ENCODE results near the gene ALG1.

The ALG1 gene

DNA sequence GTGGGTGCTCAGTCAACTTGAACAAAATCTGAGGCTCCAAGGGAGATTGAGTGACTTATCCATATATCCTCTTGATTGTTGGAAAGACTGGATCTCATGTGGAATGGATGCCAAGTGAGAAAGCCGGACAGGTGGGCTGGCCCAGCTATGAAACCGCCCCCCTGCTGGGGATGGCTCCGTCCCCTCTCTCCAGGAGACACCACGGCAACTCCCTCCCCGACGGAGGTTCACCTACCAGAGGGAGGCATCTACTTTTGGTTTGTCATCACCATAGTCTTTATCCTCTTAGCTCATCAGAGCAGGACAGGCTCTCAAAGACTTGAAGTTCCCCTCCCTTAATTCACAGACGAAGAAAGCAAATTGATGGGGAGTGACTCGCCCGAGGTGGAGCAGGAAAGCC is 1.8 kb upstream of the ALG1 start:
- no peaks in the 10 kb centered on the region for H3K27me3 ChIP-seq (ENCODE audit: low read length)
- H3K4me3 ChIP-seq (ENCODE audit: insufficient read depth, low read length, poor library complexity, severe bottlenecking): no peak overlapping the region
- no peaks in the 10 kb centered on the region for H3K9me2 ChIP-seq (replicated peaks; ENCODE audit: insufficient read depth, low read length)
- H2AFZ ChIP-seq (ENCODE audit: low read depth, low read length, severe bottlenecking): no peak overlapping the region
- TF ChIP-seq, protein P1, sequence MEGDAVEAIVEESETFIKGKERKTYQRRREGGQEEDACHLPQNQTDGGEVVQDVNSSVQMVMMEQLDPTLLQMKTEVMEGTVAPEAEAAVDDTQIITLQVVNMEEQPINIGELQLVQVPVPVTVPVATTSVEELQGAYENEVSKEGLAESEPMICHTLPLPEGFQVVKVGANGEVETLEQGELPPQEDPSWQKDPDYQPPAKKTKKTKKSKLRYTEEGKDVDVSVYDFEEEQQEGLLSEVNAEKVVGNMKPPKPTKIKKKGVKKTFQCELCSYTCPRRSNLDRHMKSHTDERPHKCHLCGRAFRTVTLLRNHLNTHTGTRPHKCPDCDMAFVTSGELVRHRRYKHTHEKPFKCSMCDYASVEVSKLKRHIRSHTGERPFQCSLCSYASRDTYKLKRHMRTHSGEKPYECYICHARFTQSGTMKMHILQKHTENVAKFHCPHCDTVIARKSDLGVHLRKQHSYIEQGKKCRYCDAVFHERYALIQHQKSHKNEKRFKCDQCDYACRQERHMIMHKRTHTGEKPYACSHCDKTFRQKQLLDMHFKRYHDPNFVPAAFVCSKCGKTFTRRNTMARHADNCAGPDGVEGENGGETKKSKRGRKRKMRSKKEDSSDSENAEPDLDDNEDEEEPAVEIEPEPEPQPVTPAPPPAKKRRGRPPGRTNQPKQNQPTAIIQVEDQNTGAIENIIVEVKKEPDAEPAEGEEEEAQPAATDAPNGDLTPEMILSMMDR (IDR thresholded peaks at IDR 0.05; ENCODE audit: insufficient read depth, low read length, poor library complexity, severe bottlenecking): no peak
- no peak for TF ChIP-seq EZH2phosphoT487 (conservative IDR thresholded peaks at IDR 0.05; ENCODE audit: low read length)
- no peaks in the 10 kb centered on the region for H4K20me1 ChIP-seq (ENCODE audit: low read depth, low read length)
- peaks cover 19% of the 10 kb centered on the region; the same call in 1 of the 2 replicates for H3K79me2 ChIP-seq (ENCODE audit: insufficient read depth, low read length)
- H3K9ac ChIP-seq (ENCODE audit: low read length): no peak overlapping the region
- H3K9me3 ChIP-seq (ENCODE audit: insufficient read depth, low read length): no peaks in the 10 kb centered on the region
- no peak overlapping the region for H3K4me2 ChIP-seq (ENCODE audit: low read depth, low read length, poor library complexity, severe bottlenecking)
- H3K36me3 ChIP-seq (ENCODE audit: low read length): no peaks in the 10 kb centered on the region; the same call in 1 of the 2 replicates
- H3F3A ChIP-seq (ENCODE audit: insufficient read depth): no peaks in the 10 kb centered on the region
- H3K27ac ChIP-seq (ENCODE audit: low read depth, low read length): no peak overlapping the region

DNA sequence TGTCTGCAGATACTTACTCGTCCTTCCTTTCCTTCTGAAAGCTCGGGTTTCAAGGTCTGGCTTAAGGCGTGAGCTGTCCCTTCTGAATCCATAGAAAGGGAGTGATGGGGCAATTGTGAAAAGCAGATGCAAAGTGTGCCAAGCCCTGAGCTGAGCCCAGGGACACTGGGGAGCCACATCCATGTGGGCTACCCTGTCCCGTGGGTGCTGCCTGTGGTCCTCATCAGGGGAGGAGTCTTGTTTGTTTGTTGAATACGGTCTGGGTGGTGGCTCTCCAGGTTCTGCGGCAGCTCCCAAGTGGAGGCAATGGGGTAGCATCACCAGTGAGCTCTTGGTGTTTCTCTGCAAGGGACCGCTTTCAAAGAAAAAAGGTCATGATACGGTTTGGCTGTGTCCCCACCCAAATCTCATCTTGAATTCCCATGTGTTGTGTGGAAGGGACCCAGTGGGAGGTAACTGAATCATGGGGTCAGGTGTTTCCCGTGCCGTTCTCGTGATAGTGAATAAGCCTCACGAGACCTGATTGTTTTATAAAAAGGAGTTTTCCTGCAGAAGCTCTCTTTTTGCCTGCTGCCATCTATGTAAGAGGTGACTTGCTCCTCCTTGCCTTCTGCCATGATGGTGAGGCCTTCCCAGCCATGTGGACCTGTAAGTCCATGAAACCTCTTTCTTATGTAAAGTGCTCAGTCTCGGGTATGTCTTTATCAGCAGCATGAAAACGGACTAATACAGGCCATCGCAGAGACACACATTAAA is 1.0 kb upstream of the ALG1 start:
- Histone ChIP-seq H3K79me2 (ENCODE audit: insufficient read depth, low read length) (peaks cover 19% of the 10 kb centered on the region; the same call in 1 of the 2 replicates), H3K4me3 (ENCODE audit: insufficient read depth, low read length, poor library complexity, severe bottlenecking) (no peak overlapping the region), H3K9ac (ENCODE audit: low read length) (no peak overlapping the region), H3K27me3 (ENCODE audit: low read length) (no peaks in the 10 kb centered on the region), H3K9me3 (ENCODE audit: insufficient read depth, low read length) (no peaks in the 10 kb centered on the region), H2AFZ (ENCODE audit: low read depth, low read length, severe bottlenecking) (peak overlapping the region; percentile 99), H3K9me2 (replicated peaks; ENCODE audit: insufficient read depth, low read length) (no peaks in the 10 kb centered on the region), H3K4me2 (ENCODE audit: low read depth, low read length, poor library complexity, severe bottlenecking) (no peak overlapping the region), H3K27ac (ENCODE audit: low read depth, low read length) (no peak overlapping the region), H3F3A (ENCODE audit: insufficient read depth) (no peaks in the 10 kb centered on the region), H3K36me3 (ENCODE audit: low read length) (no peaks in the 10 kb centered on the region; the same call in 1 of the 2 replicates), H4K20me1 (ENCODE audit: low read depth, low read length) (no peaks in the 10 kb centered on the region)
- TF ChIP-seq, protein P1 (IDR thresholded peaks at IDR 0.05; ENCODE audit: insufficient read depth, low read length, poor library complexity, severe bottlenecking): no peak
- TF ChIP-seq EZH2phosphoT487 (conservative IDR thresholded peaks at IDR 0.05; ENCODE audit: low read length): no peak

DNA sequence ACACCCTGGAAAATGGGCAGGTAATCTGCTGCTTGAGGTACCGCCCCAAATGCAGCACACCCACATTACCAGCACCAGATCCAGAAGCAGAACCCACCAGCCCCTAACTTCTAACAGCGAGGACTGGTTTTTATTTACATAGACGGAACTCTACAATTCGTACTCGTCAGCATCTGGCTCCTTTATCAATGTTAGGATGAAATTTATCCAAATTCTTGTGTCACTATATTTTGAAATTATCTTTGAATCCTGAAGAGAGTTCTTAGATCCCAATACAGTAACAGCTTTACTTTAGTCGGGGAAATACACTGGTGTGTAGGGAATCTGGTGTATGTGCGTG is 332 bp upstream of the ALG1 start:
- Histone ChIP-seq H3K79me2 (ENCODE audit: insufficient read depth, low read length) (peaks cover 19% of the 10 kb centered on the region; the same call in 1 of the 2 replicates), H3K36me3 (ENCODE audit: low read length) (no peaks in the 10 kb centered on the region; the same call in 1 of the 2 replicates), H3K9me2 (replicated peaks; ENCODE audit: insufficient read depth, low read length) (no peaks in the 10 kb centered on the region), H2AFZ (ENCODE audit: low read depth, low read length, severe bottlenecking) (peak overlapping the region; percentile 99), H3K27ac (ENCODE audit: low read depth, low read length) (peak overlapping the region; percentile 63), H3K4me3 (ENCODE audit: insufficient read depth, low read length, poor library complexity, severe bottlenecking) (peak overlapping the region; percentile 70), H3K9ac (ENCODE audit: low read length) (peak overlapping the region; percentile 75), H3K9me3 (ENCODE audit: insufficient read depth, low read length) (no peaks in the 10 kb centered on the region), H4K20me1 (ENCODE audit: low read depth, low read length) (no peaks in the 10 kb centered on the region), H3F3A (ENCODE audit: insufficient read depth) (no peaks in the 10 kb centered on the region), H3K4me2 (ENCODE audit: low read depth, low read length, poor library complexity, severe bottlenecking) (peak overlapping the region; percentile 88), H3K27me3 (ENCODE audit: low read length) (no peaks in the 10 kb centered on the region)
- TF ChIP-seq EZH2phosphoT487 (conservative IDR thresholded peaks at IDR 0.05; ENCODE audit: low read length): no peak
- TF ChIP-seq, protein P1 (IDR thresholded peaks at IDR 0.05; ENCODE audit: insufficient read depth, low read length, poor library complexity, severe bottlenecking): no peak

Data from SU-DHL-6 (cell line).